AG09319 (cell line): ENCODE measurements around the gene SH2D4B.

Experiments used
- DNase-seq: peaks from one replicate; pipeline ENCODE4 v3.0.0-alpha.2; 2010; ENCODE audit warnings: low read depth; ENCODE audit errors: extremely low read depth
- TF ChIP-seq, protein P1 (sequence below): IDR thresholded peaks from 2 replicates; pipeline ENCODE4 v1.5.1; 2011; ENCODE audit warnings: low read depth, mild to moderate bottlenecking, inconsistent platforms, low read length, moderate library complexity

SH2D4B gene

DNA sequence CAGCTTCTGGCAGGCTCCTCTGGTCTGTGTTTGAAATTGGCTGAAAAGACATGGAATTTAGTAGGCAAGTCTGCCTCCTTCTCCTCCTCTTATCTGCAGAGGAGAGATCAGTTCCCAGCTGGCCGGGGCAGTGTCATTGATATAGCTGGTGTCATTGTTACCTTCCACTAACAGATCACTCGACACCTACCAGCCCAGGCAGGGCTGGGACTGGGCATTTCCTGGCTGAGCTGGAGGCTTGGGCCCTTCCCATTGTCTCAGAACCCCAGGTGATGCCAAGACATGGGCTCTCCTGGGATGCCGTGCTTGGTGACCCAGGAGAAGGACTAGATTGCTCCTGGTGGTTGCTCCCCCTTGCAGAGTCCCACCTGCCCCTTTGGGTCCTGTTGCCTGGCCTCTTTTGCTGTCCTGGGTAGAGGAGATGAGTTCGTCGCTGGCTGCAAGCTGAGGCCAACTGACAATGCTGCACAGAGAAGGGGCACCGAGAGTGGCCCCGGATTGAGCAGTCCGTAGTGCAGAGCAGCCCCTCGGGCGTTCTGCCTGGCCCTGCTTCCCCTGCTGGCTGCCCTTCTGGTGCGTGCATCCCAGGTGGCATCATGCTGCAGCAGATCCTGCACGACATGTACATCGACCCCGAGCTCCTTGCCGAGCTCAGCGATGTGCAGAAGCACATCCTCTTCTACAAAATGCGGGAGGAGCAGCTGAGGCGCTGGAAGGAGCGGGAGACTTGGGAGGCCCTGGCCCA lies at the start of gene SH2D4B:
Gene SH2D4B (plus strand): TSS at position 167 of the 745 bp plus-strand sequence. CDS start 430 bp downstream, at position 597.
- TF ChIP-seq, protein P1, sequence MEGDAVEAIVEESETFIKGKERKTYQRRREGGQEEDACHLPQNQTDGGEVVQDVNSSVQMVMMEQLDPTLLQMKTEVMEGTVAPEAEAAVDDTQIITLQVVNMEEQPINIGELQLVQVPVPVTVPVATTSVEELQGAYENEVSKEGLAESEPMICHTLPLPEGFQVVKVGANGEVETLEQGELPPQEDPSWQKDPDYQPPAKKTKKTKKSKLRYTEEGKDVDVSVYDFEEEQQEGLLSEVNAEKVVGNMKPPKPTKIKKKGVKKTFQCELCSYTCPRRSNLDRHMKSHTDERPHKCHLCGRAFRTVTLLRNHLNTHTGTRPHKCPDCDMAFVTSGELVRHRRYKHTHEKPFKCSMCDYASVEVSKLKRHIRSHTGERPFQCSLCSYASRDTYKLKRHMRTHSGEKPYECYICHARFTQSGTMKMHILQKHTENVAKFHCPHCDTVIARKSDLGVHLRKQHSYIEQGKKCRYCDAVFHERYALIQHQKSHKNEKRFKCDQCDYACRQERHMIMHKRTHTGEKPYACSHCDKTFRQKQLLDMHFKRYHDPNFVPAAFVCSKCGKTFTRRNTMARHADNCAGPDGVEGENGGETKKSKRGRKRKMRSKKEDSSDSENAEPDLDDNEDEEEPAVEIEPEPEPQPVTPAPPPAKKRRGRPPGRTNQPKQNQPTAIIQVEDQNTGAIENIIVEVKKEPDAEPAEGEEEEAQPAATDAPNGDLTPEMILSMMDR: no peak
- no peak for DNase-seq

DNA sequence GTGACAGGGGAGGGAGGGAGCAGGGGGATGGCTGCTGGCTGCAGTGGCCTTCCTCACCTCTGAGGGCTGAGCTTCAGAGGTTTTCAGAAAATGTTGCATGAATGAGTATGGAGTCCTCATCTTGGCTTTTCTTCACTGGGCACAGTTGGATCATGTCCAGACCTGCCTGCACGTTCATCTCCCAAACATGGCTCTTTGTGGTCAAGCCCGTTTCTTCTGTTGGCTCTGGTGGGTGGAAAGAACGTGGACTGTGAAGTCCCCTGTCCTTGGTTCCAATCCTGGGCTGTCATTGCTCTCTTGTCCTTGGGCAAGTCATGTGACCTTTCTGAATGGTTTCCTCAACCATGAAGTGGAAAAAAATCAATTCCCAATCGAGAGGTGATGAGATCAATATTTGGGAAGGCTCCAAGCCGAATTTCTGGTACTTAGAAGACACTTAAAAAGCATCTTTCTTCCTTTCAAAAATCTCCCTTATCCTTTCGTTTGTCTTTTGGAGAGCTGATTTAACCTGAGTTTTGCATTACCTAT lies 49.1 kb upstream of the SH2D4B start:
- TF ChIP-seq, protein P1: no peak
- no peak for DNase-seq

DNA sequence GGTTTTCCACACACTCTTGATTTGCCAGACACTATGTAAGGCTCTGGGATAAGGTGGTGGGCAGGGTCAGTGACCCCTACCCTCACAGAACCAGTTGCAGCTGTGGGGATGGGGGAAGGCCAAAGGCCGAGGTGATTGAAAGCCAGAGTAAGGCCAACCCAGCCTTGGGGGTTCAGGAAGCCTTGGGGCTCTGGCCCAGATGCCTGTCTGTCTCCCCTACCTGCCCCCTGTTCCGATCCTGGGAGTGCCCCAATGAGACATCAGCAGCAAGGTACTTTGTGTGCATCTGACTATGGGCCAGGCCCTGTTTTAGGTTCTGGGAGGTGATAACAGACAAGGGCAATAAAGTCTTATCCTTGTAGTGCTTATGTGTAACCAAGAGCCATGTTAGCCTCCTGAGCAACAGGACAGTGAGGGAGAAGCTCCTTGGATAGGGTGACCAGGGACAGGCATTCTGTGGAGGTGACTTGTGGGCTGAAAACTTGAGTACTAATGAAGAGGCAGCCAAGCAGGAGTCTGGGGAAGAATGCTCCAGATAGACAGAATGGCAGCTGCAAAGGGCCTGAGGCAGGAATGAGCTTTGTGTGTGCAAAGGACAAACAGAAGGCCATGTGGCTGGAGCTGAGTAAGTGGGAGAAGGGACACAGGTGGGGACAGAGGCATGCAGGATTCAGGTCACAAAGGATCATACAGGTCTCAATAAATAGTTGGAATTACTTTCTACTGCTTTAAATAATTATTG lies 48.2 kb upstream of the SH2D4B start:
- TF ChIP-seq, protein P1: no peak
- DNase-seq: no peak

DNA sequence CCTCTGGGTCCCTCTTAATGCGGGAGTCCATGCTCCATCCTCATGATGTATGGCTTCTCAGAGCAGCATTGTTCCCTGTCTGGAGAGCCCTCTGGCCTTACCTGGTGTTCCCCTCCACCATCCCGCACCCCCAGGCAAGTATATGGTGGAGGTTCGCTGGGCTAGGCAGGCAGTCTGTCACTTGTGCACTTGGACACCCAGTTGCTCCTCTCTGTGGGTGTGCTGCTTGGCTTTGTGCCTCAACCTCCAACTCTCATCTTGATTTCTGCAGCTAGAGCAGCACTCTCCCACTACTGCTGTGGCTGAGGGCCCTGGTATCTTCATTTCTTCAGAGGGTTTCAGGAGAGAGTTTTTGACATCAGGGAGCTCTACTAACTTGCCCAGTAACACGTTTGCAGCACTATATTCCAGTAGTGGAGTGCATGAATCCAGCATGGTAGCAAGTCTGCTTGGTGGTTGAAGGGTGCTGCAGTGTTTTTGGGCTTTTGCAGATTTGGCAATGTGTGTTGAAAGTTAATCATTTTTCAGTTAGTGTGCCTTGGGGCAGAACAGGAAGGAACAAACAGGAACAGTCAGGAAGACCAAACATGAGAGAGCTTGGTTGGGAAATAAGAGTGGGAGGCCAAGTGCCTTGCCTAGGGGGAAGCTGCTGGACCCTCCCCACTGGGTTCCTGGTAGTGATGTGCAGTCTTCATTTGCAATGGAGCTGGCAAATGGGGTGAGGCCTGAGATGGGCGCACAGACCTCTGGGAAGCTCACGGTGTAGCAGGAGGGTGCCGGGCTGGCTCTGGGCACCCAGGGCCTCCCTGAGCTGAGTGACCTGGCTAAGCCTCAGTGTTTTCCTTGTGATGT lies 46.2 kb upstream of the SH2D4B start:
- TF ChIP-seq, protein P1: no peak
- no peak for DNase-seq

DNA sequence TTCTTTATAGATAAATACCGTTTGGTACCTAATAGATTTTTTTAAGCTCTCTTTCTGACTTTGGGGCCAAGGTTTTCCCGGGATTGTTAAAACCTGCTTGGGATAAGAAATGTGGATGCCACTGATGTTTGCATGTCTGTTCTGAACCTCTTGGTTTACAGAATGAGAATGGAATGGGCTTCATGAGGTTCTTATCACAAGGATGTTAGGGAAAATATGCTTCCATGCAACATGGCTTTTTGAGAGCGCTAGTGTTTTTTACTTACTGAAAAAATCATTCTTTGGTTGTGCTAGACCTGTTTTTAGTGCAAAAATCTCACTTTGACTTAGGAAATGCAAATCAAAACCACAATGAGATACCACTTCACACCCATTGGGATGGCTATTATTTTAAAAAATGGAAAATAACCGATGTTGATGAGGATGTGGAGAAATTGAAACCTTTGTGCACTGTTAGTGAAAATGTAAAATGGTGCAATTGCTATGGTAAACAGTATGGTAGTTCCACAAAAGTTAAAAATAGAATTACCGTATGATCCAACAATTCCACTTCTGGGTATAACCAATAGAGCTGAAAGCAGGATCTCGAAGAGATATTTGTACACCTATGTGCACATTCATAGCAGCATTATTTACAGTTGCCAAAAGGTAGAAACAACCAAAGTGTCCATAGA lies 44.7 kb upstream of the SH2D4B start:
- no peak for DNase-seq
- TF ChIP-seq, protein P1: no peak

DNA sequence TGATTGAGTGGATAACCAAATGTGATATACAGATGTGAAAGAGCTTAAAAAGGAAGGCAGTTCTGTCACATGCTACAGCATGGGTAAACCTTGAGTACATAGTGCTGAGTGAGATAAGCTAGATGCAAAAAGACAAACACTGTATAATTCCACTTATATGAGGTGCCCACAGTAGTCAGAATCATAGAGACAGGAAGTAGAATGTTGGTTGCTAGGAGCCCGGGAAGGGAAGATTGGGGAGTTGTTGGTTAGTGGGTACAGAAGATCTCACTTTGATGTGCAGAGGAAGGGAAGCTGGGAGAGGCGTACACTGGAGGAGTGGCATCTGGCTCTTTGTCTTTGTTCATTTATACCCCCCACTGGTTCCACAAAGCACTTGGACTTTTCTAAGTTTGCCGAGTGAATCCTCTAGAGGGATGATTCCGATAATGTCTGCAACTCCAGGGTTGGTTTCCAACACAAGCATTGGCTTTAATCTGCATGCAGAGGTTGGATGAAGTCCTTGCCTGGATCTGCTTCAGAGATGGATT lies 44.1 kb upstream of the SH2D4B start:
- DNase-seq: peak; percentile 29
- TF ChIP-seq, protein P1: no peak
